Measurements from ENCODE around the gene ERBB4. TPM values are rescaled to one million over a fixed set of nuclear protein-coding genes. Genes with fewer than 3 reads are reported as not detected.

The ERBB4 gene
- total RNA-seq, 5 donors from 2014 or later (not counting 1 experiment from before 2014, with no cell fraction given), result 0.03 to 0.06 TPM; not detected in 3

DNA sequence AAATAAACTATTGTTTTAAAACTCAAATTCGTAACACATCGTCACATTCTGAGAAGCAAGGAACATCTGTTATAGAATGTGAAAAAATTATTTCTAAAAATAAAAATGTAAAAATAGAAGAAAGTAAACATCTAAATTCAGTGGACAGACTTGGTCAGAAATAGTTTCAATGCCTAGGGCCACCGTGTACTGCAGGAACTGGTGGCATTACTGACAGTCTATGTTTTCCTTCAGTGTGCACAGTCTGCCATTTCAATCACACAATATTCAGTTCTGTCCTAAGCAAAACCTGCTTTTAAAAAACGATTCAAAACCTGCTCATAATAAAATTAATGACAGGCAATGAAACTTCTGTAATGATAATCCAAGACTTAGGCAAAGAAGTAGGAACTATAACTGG is 190.1 kb downstream of the ERBB4 start:
- no peaks in the 10 kb centered on the region for H3K27me3 Mint-ChIP-seq
- H3K4me3 Mint-ChIP-seq, result no peak overlapping the region
- H3K36me3 Mint-ChIP-seq, result no peaks in the 10 kb centered on the region
- DNase-seq (no peak), ATAC-seq (replicated peaks in 1 of 4) (no peak)
- Histone ChIP-seq H3K27me3 (replicated peaks in 1 of 2; ENCODE audit: control insufficient read depth in 2 of 2, extremely low read depth in 1 of 2, insufficient read depth in 2 of 2, low read length in 1 of 2) (no peaks in the 10 kb centered on the region), H3K4me1 (ENCODE audit: control insufficient read depth in 1 of 2, extremely low read depth in 1 of 2, insufficient read depth in 2 of 2, low read length in 2 of 2) (no peaks in the 10 kb centered on the region), H3K36me3 (ENCODE audit: control insufficient read depth in 2 of 2, extremely low read depth in 1 of 2, insufficient read depth in 1 of 2, low read length in 1 of 2) (no peaks in the 10 kb centered on the region), H3K4me3 (ENCODE audit: control insufficient read depth in 1 of 2, extremely low read depth in 1 of 2, low read length in 1 of 2) (no peak overlapping the region), H3K27ac (ENCODE audit: low read length) (no peak overlapping the region), H3K9me3 (no peaks in the 10 kb centered on the region)
- H3K9me3 Mint-ChIP-seq, result no peaks in the 10 kb centered on the region
- H3K27ac Mint-ChIP-seq, result no peak overlapping the region
- ChIA-PET CTCF (no interaction called here), POLR2A (no interaction called here)
- no peaks in the 10 kb centered on the region for H3K4me1 Mint-ChIP-seq
- 50% methylated on average over 1 of the region's 4 CpGs for WGBS (ENCODE audit: insufficient coverage)

DNA sequence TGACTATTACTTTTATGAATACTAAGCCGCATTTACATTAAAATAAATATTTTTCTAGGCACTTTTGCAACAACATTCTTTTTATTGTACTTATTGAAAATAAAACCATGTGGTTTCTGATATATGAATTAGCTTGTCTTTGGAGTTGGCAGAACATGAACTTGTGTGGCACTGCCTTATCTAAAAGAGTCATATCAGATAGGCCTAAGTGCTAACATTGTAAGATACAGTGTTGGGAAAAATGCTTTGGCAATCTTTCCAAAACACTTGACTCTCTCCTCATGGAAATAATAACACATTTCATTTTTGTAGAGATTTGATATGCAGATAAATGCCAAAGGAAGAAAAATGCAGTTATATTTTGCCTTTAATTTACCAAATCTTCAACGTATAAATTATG is 191.7 kb downstream of the ERBB4 start:
- Mint-ChIP-seq H3K9me3 (peaks cover 0 to 7% (median 6%) of the 10 kb centered on the region in 3 donors), H3K36me3 (no peaks in the 10 kb centered on the region), H3K27ac (no peak overlapping the region), H3K4me1 (no peaks in the 10 kb centered on the region), H3K4me3 (no peak overlapping the region), H3K27me3 (no peaks in the 10 kb centered on the region)
- CTCF ChIA-PET, result no interaction called here
- H3K4me3 ChIP-seq (ENCODE audit: control insufficient read depth in 1 of 2, extremely low read depth in 1 of 2, low read length in 1 of 2), result no peak overlapping the region
- no peaks in the 10 kb centered on the region for H3K4me1 ChIP-seq (ENCODE audit: control insufficient read depth in 1 of 2, extremely low read depth in 1 of 2, insufficient read depth in 2 of 2, low read length in 2 of 2)
- no peaks in the 10 kb centered on the region for H3K9me3 ChIP-seq
- no peaks in the 10 kb centered on the region for H3K36me3 ChIP-seq (ENCODE audit: control insufficient read depth in 2 of 2, extremely low read depth in 1 of 2, insufficient read depth in 1 of 2, low read length in 1 of 2)
- H3K27me3 ChIP-seq (replicated peaks in 1 of 2; ENCODE audit: control insufficient read depth in 2 of 2, extremely low read depth in 1 of 2, insufficient read depth in 2 of 2, low read length in 1 of 2), result no peaks in the 10 kb centered on the region
- no peak overlapping the region for H3K27ac ChIP-seq (ENCODE audit: low read length)
- WGBS (ENCODE audit: insufficient coverage), result no CpG with 5 or more reads among the region's 2 CpGs
- POLR2A ChIA-PET, result no interaction called here
- DNase-seq, result no peak
- ATAC-seq (replicated peaks in 1 of 4), result no peak

DNA sequence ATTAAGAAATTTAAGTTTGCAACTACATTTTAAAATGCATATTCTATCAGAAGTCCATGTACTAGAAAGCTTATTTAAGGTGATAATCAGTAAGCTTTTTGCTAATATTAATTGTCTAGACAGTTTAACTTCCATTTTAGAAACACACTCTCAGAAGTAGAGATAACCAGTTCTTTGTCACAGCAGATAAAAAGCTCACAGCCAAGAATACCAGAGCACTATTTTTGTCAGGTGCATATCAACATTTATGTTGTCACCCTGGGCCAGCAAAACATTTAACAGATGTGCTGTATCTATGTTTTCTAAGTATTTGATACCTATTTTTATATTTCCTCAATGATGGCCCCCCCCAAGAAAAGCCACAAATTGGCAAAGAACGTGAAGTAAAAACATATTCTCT is 192.6 kb downstream of the ERBB4 start:
- no peak overlapping the region for H3K4me3 ChIP-seq (ENCODE audit: control insufficient read depth in 1 of 2, extremely low read depth in 1 of 2, low read length in 1 of 2)
- Mint-ChIP-seq H3K27ac (no peak overlapping the region), H3K27me3 (no peaks in the 10 kb centered on the region), H3K9me3 (peaks cover 0 to 7% (median 6%) of the 10 kb centered on the region in 3 donors), H3K4me1 (no peaks in the 10 kb centered on the region), H3K36me3 (no peaks in the 10 kb centered on the region), H3K4me3 (no peak overlapping the region)
- no peak for DNase-seq
- no CpG with 5 or more reads among the region's 1 CpG for WGBS (ENCODE audit: insufficient coverage)
- CTCF ChIA-PET, result no interaction called here
- POLR2A ChIA-PET, result no interaction called here
- no peaks in the 10 kb centered on the region for H3K4me1 ChIP-seq (ENCODE audit: control insufficient read depth in 1 of 2, extremely low read depth in 1 of 2, insufficient read depth in 2 of 2, low read length in 2 of 2)
- no peaks in the 10 kb centered on the region for H3K36me3 ChIP-seq (ENCODE audit: control insufficient read depth in 2 of 2, extremely low read depth in 1 of 2, insufficient read depth in 1 of 2, low read length in 1 of 2)
- H3K27ac ChIP-seq (ENCODE audit: low read length), result no peak overlapping the region
- H3K27me3 ChIP-seq (replicated peaks in 1 of 2; ENCODE audit: control insufficient read depth in 2 of 2, extremely low read depth in 1 of 2, insufficient read depth in 2 of 2, low read length in 1 of 2), result no peaks in the 10 kb centered on the region
- H3K9me3 ChIP-seq, result no peaks in the 10 kb centered on the region
- no peak for ATAC-seq (replicated peaks in 1 of 4)

DNA sequence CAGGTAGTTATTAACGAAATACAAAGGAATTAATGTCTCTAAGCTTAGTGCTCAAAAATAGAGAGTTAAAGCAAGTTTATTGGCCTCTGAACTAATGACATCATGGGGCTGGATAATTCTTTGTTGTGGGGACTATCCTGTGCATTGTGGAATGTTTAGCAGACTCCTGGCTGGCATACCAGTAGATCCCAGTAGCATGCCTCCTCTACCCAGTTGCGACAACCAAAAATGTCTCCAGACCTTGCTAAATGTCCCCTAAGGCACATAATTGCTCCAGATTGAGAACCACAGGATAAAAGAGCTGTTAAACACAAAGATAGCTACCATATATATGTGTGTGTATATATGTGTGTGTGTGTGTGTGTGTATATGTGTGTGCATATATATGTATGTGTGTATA is 194.5 kb downstream of the ERBB4 start:
- Histone ChIP-seq H3K4me3 (ENCODE audit: control insufficient read depth in 1 of 2, extremely low read depth in 1 of 2, low read length in 1 of 2) (no peak overlapping the region), H3K27me3 (replicated peaks in 1 of 2; ENCODE audit: control insufficient read depth in 2 of 2, extremely low read depth in 1 of 2, insufficient read depth in 2 of 2, low read length in 1 of 2) (no peaks in the 10 kb centered on the region), H3K36me3 (ENCODE audit: control insufficient read depth in 2 of 2, extremely low read depth in 1 of 2, insufficient read depth in 1 of 2, low read length in 1 of 2) (no peaks in the 10 kb centered on the region), H3K27ac (ENCODE audit: low read length) (no peak overlapping the region), H3K9me3 (no peaks in the 10 kb centered on the region), H3K4me1 (ENCODE audit: control insufficient read depth in 1 of 2, extremely low read depth in 1 of 2, insufficient read depth in 2 of 2, low read length in 2 of 2) (no peaks in the 10 kb centered on the region)
- DNase-seq (no peak), ATAC-seq (replicated peaks in 1 of 4) (no peak)
- no peaks in the 10 kb centered on the region for H3K36me3 Mint-ChIP-seq
- CTCF ChIA-PET, result no interaction called here
- POLR2A ChIA-PET, result no interaction called here
- WGBS (ENCODE audit: insufficient coverage), result no CpG with 5 or more reads among the region's 2 CpGs
- H3K27me3 Mint-ChIP-seq, result no peaks in the 10 kb centered on the region
- H3K9me3 Mint-ChIP-seq, result peaks cover 0 to 7% (median 6%) of the 10 kb centered on the region in 3 donors
- no peak overlapping the region for H3K4me3 Mint-ChIP-seq
- no peaks in the 10 kb centered on the region for H3K4me1 Mint-ChIP-seq
- no peak overlapping the region for H3K27ac Mint-ChIP-seq

DNA sequence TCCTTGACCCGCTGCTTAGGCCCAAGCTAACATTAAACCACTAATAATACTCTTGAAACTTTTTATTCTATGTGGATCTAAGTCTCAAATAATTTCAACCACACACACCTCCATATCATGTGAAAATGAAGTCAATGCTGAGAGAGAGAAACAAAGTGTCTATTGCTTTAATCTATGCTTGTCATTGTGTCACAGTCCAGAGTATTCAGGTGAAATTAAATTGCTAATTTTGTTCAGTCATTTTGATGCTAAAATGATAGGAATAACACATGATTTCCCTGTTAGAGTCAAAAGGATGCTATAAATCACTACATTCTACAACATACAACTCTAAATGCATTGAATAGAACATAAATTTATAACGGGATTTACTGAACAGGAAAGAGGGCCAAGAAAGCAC is 195.4 kb downstream of the ERBB4 start:
- no peaks in the 10 kb centered on the region for H3K36me3 ChIP-seq (ENCODE audit: control insufficient read depth in 2 of 2, extremely low read depth in 1 of 2, insufficient read depth in 1 of 2, low read length in 1 of 2)
- no peak for DNase-seq
- no peaks in the 10 kb centered on the region for H3K36me3 Mint-ChIP-seq
- no peaks in the 10 kb centered on the region for H3K27me3 ChIP-seq (replicated peaks in 1 of 2; ENCODE audit: control insufficient read depth in 2 of 2, extremely low read depth in 1 of 2, insufficient read depth in 2 of 2, low read length in 1 of 2)
- no peaks in the 10 kb centered on the region for H3K4me1 ChIP-seq (ENCODE audit: control insufficient read depth in 1 of 2, extremely low read depth in 1 of 2, insufficient read depth in 2 of 2, low read length in 2 of 2)
- POLR2A ChIA-PET, result no interaction called here
- H3K27ac ChIP-seq (ENCODE audit: low read length), result no peak overlapping the region
- no peak overlapping the region for H3K4me3 ChIP-seq (ENCODE audit: control insufficient read depth in 1 of 2, extremely low read depth in 1 of 2, low read length in 1 of 2)
- peaks cover 0 to 7% (median 7%) of the 10 kb centered on the region in 3 donors for H3K9me3 Mint-ChIP-seq
- H3K9me3 ChIP-seq, result no peaks in the 10 kb centered on the region
- no peak overlapping the region for H3K27ac Mint-ChIP-seq
- H3K4me3 Mint-ChIP-seq, result no peak overlapping the region
- no peak for ATAC-seq (replicated peaks in 1 of 4)
- CTCF ChIA-PET, result no interaction called here
- H3K27me3 Mint-ChIP-seq, result no peaks in the 10 kb centered on the region
- 100% methylated on average over 1 of the region's 2 CpGs for WGBS (ENCODE audit: insufficient coverage)
- H3K4me1 Mint-ChIP-seq, result no peaks in the 10 kb centered on the region

DNA sequence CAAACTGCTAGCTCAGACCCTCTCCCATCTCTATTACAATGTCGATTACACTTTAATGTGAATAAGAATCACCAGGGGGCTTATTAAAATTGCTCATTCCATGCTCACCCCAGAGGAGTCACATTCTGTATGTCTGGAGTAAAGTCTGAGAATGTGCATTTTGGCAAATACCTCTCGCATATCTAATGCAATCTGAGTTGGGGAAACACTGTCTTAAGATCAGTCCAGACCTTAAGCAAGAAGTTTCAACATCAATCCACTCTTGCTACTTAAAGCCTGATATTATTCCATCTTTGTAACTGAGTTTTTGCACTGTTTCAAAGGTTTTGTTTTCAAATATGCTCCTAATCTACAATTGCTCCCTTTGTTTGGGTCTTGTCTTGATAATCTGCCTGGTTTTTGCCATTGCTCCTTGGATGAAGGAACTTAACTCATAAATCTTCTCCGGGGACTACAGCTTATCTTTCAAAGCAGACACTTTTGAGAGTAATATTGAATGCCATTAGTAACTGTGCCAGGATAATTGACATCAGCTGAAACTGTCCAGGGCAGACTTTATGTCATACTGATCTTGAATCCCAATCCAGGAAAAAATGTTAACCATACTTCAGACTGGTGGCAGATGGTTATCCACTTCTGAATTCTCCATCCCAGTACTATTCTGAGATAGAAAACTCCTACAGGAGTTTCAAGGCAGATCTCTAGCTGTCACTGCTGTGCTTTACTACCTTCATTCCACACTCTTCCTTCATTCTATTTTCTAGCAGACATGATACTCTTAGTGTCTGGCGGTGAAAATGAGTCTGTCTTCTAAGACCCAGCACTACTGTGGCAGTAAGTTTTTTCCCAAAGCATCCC is 200.9 kb downstream of the ERBB4 start:
- Mint-ChIP-seq H3K4me3 (no peak overlapping the region), H3K9me3 (peaks cover 0 to 8% (median 4%) of the 10 kb centered on the region in 3 donors), H3K36me3 (no peaks in the 10 kb centered on the region), H3K4me1 (no peaks in the 10 kb centered on the region), H3K27me3 (no peaks in the 10 kb centered on the region), H3K27ac (no peak overlapping the region)
- ChIA-PET CTCF (no interaction called here), POLR2A (no interaction called here)
- ATAC-seq (replicated peaks in 1 of 4) (no peak), DNase-seq (no peak)
- H3K27me3 ChIP-seq (replicated peaks in 1 of 2; ENCODE audit: control insufficient read depth in 2 of 2, extremely low read depth in 1 of 2, insufficient read depth in 2 of 2, low read length in 1 of 2), result no peaks in the 10 kb centered on the region
- no peak overlapping the region for H3K4me3 ChIP-seq (ENCODE audit: control insufficient read depth in 1 of 2, extremely low read depth in 1 of 2, low read length in 1 of 2)
- no peak overlapping the region for H3K27ac ChIP-seq (ENCODE audit: low read length)
- H3K4me1 ChIP-seq (ENCODE audit: control insufficient read depth in 1 of 2, extremely low read depth in 1 of 2, insufficient read depth in 2 of 2, low read length in 2 of 2), result no peaks in the 10 kb centered on the region
- 40% methylated on average over 1 of the region's 4 CpGs for WGBS (ENCODE audit: insufficient coverage)
- no peaks in the 10 kb centered on the region for H3K36me3 ChIP-seq (ENCODE audit: control insufficient read depth in 2 of 2, extremely low read depth in 1 of 2, insufficient read depth in 1 of 2, low read length in 1 of 2)
- no peaks in the 10 kb centered on the region for H3K9me3 ChIP-seq

DNA sequence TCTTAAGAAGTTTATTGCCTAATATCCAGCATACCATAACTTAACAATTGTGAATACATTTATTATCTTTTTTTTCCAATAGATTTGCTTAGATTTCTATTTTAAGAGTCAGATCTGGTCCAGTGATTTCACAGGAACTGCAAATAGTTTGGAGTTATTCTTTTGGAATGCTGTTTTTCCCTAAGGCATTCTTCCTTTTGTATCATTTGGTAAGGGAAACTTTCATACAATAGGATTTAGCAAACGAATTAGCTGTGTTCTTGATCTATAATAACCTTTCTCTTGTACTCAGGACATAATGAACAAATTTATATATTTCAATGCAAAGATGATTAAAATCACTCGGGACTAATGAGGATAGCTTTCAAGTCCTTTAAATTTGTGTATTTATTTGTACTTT is 201.6 kb downstream of the ERBB4 start:
- H3K4me1 ChIP-seq (ENCODE audit: control insufficient read depth in 1 of 2, extremely low read depth in 1 of 2, insufficient read depth in 2 of 2, low read length in 2 of 2), result no peaks in the 10 kb centered on the region
- no peak overlapping the region for H3K27ac ChIP-seq (ENCODE audit: low read length)
- H3K4me3 ChIP-seq (ENCODE audit: control insufficient read depth in 1 of 2, extremely low read depth in 1 of 2, low read length in 1 of 2), result no peak overlapping the region
- DNase-seq, result no peak
- no peak for ATAC-seq (replicated peaks in 1 of 4)
- POLR2A ChIA-PET, result no interaction called here
- no peaks in the 10 kb centered on the region for H3K36me3 ChIP-seq (ENCODE audit: control insufficient read depth in 2 of 2, extremely low read depth in 1 of 2, insufficient read depth in 1 of 2, low read length in 1 of 2)
- Mint-ChIP-seq H3K36me3 (no peaks in the 10 kb centered on the region), H3K4me3 (no peak overlapping the region), H3K27ac (no peak overlapping the region), H3K9me3 (peaks cover 0 to 7% (median 2%) of the 10 kb centered on the region in 3 donors), H3K27me3 (no peaks in the 10 kb centered on the region), H3K4me1 (no peaks in the 10 kb centered on the region)
- no CpG with 5 or more reads among the region's 2 CpGs for WGBS (ENCODE audit: insufficient coverage)
- CTCF ChIA-PET, result no interaction called here
- no peaks in the 10 kb centered on the region for H3K27me3 ChIP-seq (replicated peaks in 1 of 2; ENCODE audit: control insufficient read depth in 2 of 2, extremely low read depth in 1 of 2, insufficient read depth in 2 of 2, low read length in 1 of 2)
- no peaks in the 10 kb centered on the region for H3K9me3 ChIP-seq

Data from T-cell (primary cell).